Fibroblast of pulmonary artery (primary cell): ENCODE results near the gene VKORC1L1.
"Not testable (repeated sequence)": the region's sequence is repeated elsewhere in the genome, so short reads cannot be mapped to it uniquely, and the experiment has no call there.

Source experiments
- DNase-seq: peaks from one replicate; pipeline ENCODE4 v3.0.0-alpha.2; 2010; ENCODE audit warnings: low read depth
- H3K4me3 ChIP-seq: replicated peaks from 2 replicates; pipeline ENCODE4 v1.5.1; 2011; ENCODE audit warnings: low read depth, mild to moderate bottlenecking, control low read depth, low read length, moderate library complexity
- TF ChIP-seq, protein P1 (sequence below): IDR thresholded peaks from 2 replicates; pipeline ENCODE4 v1.5.1; 2011; ENCODE audit warnings: mild to moderate bottlenecking, control low read depth, low read length, inconsistent platforms; ENCODE audit errors: missing control alignments

Gene VKORC1L1

DNA sequence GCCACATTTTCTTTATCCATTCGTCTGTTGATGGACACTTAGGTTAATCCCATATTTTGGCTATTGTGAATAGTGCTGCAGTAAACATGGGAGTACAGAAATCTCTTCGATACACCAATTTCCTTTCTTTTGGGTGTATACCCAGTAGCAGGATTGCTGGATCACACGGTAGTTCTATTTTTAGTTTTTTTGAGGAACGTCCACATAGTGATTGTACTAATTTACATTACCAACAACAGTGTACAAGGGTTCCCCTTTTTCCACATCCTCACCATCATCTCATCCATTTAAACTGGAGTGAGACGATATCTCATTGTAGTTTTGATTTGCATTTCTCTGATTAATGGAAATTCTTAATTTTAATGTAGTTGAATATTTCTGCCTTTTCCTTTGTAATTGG is 19.3 kb downstream of the VKORC1L1 start:
- no peak for DNase-seq
- TF ChIP-seq, protein P1, sequence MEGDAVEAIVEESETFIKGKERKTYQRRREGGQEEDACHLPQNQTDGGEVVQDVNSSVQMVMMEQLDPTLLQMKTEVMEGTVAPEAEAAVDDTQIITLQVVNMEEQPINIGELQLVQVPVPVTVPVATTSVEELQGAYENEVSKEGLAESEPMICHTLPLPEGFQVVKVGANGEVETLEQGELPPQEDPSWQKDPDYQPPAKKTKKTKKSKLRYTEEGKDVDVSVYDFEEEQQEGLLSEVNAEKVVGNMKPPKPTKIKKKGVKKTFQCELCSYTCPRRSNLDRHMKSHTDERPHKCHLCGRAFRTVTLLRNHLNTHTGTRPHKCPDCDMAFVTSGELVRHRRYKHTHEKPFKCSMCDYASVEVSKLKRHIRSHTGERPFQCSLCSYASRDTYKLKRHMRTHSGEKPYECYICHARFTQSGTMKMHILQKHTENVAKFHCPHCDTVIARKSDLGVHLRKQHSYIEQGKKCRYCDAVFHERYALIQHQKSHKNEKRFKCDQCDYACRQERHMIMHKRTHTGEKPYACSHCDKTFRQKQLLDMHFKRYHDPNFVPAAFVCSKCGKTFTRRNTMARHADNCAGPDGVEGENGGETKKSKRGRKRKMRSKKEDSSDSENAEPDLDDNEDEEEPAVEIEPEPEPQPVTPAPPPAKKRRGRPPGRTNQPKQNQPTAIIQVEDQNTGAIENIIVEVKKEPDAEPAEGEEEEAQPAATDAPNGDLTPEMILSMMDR, result no peak
- no peak overlapping the region for H3K4me3 ChIP-seq

DNA sequence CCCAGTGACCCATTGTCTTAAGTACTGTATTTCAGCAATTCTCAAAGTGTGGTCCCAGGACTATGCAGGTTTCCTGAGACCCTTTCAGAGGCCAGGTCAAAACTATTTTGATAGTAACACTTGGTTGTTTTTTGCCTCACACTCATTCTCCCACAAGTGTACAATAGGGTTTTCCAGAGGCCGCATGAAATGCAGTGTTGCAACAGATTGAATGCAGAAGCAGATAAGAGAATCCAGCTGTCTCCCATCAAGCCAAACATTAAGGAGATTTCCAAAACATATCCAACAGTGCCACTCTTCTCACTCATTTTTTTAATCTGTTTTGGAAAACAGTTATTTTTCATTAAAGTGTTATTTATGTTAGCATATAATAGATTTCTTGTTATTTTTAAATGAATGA is 20.0 kb downstream of the VKORC1L1 start:
- TF ChIP-seq, protein P1, result no peak
- H3K4me3 ChIP-seq, result no peak overlapping the region
- peak; percentile 78 for DNase-seq

GRCh38 chr7:65896279-65896870 is 23.5 kb downstream of the VKORC1L1 start:
- no peak for DNase-seq
- no peak overlapping the region for H3K4me3 ChIP-seq

DNA sequence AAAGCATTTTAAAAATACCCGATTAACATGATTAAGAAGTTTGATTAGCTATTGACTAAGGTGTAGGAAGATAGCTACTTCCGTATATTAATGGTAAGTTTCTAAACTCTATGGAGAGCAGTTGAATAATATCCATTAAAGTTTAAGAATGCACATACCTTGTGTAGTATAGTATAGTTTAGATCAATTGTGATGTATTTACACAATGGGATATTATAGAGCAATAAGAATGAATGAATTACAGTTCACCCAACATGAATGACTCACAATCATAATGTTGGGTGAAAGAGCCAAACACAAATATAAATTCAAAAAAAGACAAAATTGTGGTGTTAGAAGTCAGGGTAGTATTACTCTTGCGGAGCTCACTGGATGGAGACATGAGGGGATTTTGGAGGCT is 24.4 kb downstream of the VKORC1L1 start:
- H3K4me3 ChIP-seq, DNase-seq: not testable (repeated sequence)

More at GRCh38 chr7:65896279-65896870, 23.5 kb downstream of the VKORC1L1 start:
- TF ChIP-seq, protein P1, result no peak

DNA sequence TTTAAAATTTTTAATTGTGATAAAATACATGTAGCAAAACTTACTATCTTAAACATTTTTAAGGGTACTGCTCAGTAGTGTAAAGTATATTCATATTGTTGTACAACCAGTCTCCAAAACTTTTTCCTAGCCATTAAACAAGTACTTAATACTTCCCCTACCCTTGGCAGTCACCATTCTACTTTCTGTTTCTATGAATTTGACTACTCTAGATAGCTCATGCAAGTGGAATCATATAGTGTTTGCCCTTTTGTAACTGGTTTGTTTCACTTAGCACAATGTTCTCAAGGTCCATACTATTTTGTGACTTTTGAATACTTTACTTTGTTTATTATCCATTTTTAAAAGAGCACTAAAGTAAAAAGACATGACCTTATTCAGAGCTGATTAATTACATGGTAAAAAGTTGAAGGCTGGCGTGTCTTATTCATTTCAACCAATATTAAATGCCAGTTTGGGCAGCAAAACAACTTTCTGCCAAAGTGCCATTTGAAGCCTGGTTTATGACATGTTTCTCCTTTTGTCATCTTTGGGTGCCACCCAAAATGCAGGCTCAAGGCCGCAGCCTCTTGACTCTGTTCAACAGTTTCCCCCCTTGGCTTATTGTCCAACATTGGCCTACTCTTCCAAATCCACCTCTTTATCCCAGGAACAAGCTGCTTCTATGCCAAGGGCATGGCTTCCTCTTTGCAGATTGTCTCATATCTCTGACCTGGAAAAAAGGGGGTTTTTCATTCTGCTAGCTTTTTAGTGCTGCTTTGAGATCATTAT is 26.0 kb downstream of the VKORC1L1 start:
- DNase-seq, H3K4me3 ChIP-seq: not testable (repeated sequence)

DNA sequence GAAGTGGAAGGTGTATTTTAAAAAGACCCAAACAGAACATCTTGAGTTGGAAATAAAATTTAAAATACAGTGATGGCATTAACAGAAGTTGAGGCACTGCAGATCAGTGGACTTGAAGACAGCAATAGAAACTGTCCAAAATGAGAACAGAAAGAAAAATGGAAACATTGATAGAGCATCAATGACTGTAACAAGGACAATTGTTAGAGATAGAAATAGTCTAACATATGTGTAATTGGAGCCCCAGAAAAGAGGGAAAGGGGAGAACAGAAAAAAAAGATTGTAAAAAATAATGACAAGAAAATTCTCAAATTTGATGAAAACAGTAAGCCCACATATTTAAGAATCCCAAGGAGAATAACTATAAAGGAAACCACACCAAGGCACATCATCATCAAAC is 29.4 kb downstream of the VKORC1L1 start:
- DNase-seq, result no peak

DNA sequence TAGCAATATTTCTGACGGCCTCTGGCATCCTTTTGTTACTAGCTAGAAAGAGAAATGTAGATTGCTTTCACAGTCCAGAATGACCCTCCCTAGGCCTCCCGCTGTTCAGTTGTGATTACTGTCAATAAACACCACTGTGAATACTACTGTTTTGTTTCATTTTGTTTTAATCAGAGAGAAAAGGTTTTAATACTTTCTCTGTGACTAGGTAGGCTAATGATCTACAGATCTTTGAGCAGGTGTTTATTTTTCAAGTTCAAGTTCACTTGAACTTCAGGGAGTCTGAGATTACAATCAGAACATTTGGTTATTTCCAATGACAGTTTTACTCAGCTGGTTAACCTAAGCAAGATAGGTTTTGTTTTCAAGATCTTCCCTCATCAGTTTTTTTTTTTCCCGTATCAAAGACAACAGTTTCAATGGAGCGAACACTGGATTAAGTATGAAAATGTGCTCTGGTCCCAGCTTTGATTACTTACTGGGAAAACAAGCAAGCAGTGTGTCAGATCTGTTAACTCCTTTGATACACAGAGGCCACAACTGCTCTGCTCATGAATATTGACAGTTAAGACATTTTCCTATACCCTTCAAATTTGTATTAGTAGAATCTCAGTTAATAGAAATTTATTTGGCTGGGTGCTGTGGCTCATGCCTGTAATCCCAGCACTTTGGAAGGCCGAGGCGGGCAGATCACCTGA is 34.8 kb downstream of the VKORC1L1 start:
- TF ChIP-seq, protein P1, result no peak
- no peak for DNase-seq
- no peak overlapping the region for H3K4me3 ChIP-seq

More for the DNA sequence above, 29.4 kb downstream of the VKORC1L1 start:
- TF ChIP-seq, protein P1, result no peak
- no peak overlapping the region for H3K4me3 ChIP-seq
